NK-92 (cell line): ENCODE results near the gene NTM.

Experiments
- DNase-seq: peaks from one replicate; lab custom pipeline; 2025; ENCODE audit not compliant: unreplicated experiment; lab: John Stamatoyannopoulos, UW

Gene NTM

GRCh38 chr11:131760091-131761061, 390.0 kb downstream of the NTM start:
- no peak for DNase-seq

- DNase-seq = no peak
Observed at GRCh38 chr11:131762346-131763110, 392.1 kb downstream of the NTM start.

GRCh38 chr11:131763193-131763890, 392.9 kb downstream of the NTM start:
- no peak for DNase-seq

- no peak for DNase-seq
Observed at GRCh38 chr11:131764126-131764525, 393.7 kb downstream of the NTM start.

GRCh38 chr11:131764649-131765048, 394.2 kb downstream of the NTM start:
- DNase-seq = no peak

GRCh38 chr11:131766637-131767036, 396.2 kb downstream of the NTM start:
- DNase-seq = no peak

- DNase-seq = no peak
Observed at GRCh38 chr11:131767421-131767820, 397.0 kb downstream of the NTM start.

GRCh38 chr11:131770801-131771200, 400.4 kb downstream of the NTM start:
- DNase-seq = no peak

- no peak for DNase-seq
Observed at GRCh38 chr11:131771471-131771870, 401.1 kb downstream of the NTM start.

GRCh38 chr11:131773626-131774025, 403.2 kb downstream of the NTM start:
- DNase-seq = no peak

- no peak for DNase-seq
Observed at GRCh38 chr11:131776211-131776610, 405.8 kb downstream of the NTM start.

GRCh38 chr11:131785801-131786200, 415.4 kb downstream of the NTM start:
- DNase-seq = no peak

GRCh38 chr11:131787119-131787518, 416.7 kb downstream of the NTM start:
- no peak for DNase-seq

GRCh38 chr11:131790586-131790985, 420.2 kb downstream of the NTM start:
- DNase-seq = no peak

- DNase-seq = no peak
Observed at GRCh38 chr11:131792243-131792642, 421.8 kb downstream of the NTM start.

- no peak for DNase-seq
Observed at GRCh38 chr11:131796089-131796488, 425.7 kb downstream of the NTM start.

- no peak for DNase-seq
Observed at GRCh38 chr11:131796541-131796940, 426.1 kb downstream of the NTM start.

GRCh38 chr11:131800452-131800851, 430.0 kb downstream of the NTM start:
- DNase-seq = no peak

- DNase-seq = no peak
Observed at GRCh38 chr11:131802440-131803115, 432.2 kb downstream of the NTM start.

- no peak for DNase-seq
Observed at GRCh38 chr11:131807876-131808275, 437.5 kb downstream of the NTM start.

- DNase-seq = no peak
Observed at GRCh38 chr11:131808470-131808869, 438.1 kb downstream of the NTM start.
